ENCODE measurements around the gene USP28.
"Not testable (repeated sequence)": the region's sequence is repeated elsewhere in the genome, so short reads cannot be mapped to it uniquely, and the experiment has no call there.

USP28 gene

DNA sequence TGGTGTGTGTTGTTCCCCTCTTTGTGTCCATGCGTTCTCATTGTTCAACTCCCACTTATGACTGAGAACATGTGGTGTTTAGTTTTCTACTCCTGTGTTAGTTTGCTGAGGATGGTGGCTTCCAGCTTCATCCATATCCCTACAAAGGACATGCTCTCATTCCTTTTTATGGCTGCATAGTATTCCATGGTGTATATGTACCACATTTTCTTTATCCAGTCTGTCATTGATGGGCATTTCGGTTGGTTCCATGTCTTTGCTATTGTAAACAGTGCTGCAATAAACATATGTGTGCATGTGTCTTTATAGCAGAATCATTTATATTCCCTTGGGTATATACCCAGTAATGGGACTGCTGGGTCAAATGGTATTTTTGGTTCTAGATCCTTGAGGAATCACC, 112.3 kb downstream of the USP28 start:
- not testable (repeated sequence) for DNase-seq

DNA sequence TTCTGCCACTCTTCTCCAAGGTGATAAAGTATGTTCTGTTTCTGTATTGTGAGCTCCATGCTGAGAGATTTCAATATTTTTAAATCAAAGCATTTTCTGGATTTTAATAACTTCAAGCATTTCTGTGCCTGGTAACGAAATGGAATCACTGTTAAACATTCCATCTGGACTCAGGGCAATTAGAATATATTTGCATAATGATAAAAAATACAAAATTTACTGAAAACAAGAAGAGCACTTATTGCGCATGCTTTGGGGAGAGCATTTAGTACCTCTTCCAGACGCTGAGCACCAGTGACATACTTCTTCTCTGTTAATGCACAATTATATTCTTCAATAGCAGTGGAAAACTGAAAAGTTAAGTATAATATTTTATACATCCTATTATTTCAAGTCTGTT, 115.1 kb downstream of the USP28 start:
- DNase-seq, result no peak

DNA sequence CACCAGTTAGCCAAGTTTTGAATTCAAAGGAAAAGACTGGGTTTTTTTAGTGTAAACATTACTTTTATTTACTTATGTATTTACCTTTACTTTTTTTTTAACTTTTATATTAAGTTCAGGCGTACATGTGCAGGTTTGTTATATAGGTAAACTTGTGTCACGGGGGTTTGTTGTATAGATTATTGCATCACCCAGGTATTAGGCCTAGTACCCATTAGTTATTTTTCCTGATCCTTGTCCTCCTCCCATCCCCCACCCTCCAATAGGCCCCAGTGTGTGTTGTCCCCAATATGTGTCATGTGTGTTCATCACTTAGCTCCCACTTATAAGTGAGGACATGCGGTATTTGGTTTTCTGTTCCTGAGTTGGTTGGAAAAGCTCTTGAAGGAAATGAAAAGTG, 122.4 kb downstream of the USP28 start:
- DNase-seq, result no peak

Data from islet precursor cell (in vitro differentiated cells).